Upper lobe of left lung (tissue), 6 donors: ENCODE measurements around the gene SLC8A2. TPM values are rescaled to one million over a fixed set of nuclear protein-coding genes. Genes with fewer than 3 reads are reported as not detected.
A peak's percentile ranks its signal among the peaks of the same experiment; 100 is the strongest.

ENCODE experiments used
- ATAC-seq, 2 donors: fragments of 200-7000 bp; cut with Tn5 transposase; one replicate each; pipeline ENCODE4 v1.9.1; 2022; ENCODE audit warnings: mild to moderate bottlenecking in 2 of 2, moderate library complexity in 2 of 2; ENCODE audit not compliant: low FRiP score in 2 of 2
- DNase-seq, 2 donors: peaks; one replicate each; pipeline ENCODE4 v3.0.0-alpha.2; 2019 to 2020
- H3K27ac ChIP-seq, 4 donors: fragments of 200-600 bp; sonication (generic); one replicate each; pipeline ENCODE4 v1.5.1; 2016 to 2019
- H3K27me3 ChIP-seq, 4 donors: fragments of 200-600 bp; sonication (generic); one replicate each; pipeline ENCODE4 v1.5.1; 2017 to 2019
- H3K36me3 ChIP-seq, 4 donors: fragments of 200-600 bp; sonication (generic); one replicate each; pipeline ENCODE4 v1.5.1; 2016 to 2019
- H3K4me1 ChIP-seq, 4 donors: fragments of 200-600 bp; sonication (generic); one replicate each; pipeline ENCODE4 v1.5.1; 2018 to 2019
- H3K4me3 ChIP-seq, 4 donors: fragments of 200-600 bp; sonication (generic); one replicate each; pipeline ENCODE4 v1.5.1; 2017 to 2019; ENCODE audit warnings: mild to moderate bottlenecking in 2 of 4, moderate library complexity in 1 of 4
- H3K9me3 ChIP-seq, 4 donors: fragments of 200-600 bp; sonication (generic); one replicate each; pipeline ENCODE4 v1.5.1; 2018 to 2019
- CTCF ChIP-seq, 6 experiments: fragments of 450-650 bp in 4 of 6; fragments of 200-600 bp in 2 of 6; sonication (generic) in 2 of 6; IDR thresholded peaks; one replicate each; pipeline ENCODE4 v1.5.1; 2016 to 2019; ENCODE audit warnings: antibody characterized with exemption in 6 of 6
- EP300 ChIP-seq, 4 donors: sonication (generic); formaldehyde crosslinking; IDR thresholded peaks; one replicate each; pipeline ENCODE4 v1.5.1; 2017; ENCODE audit warnings: antibody characterized with exemption in 4 of 4, control low read depth in 2 of 4
- POLR2A ChIP-seq, 4 donors: fragments of 450-650 bp; IDR thresholded peaks; one replicate each; pipeline ENCODE4 v1.5.1; 2016 to 2017; ENCODE audit warnings: antibody characterized with exemption in 4 of 4, mild to moderate bottlenecking in 2 of 4
- POLR2AphosphoS5 ChIP-seq, 2 donors: sonication (generic); formaldehyde crosslinking; IDR thresholded peaks; one replicate each; pipeline ENCODE4 v1.5.1; 2017; ENCODE audit warnings: antibody characterized with exemption in 2 of 2
- WGBS, 2 donors: methylation state at CpG; one replicate each; pipeline ENCODE4 v1.1.5; 2017 to 2018; 5-methylcytosine and 5-hydroxymethylcytosine counted together
- total RNA-seq, 6 donors: library from RNA; depleted of rRNA in 4 of 6; stranded (reverse); fragments of >200 nt in 4 of 6; gene quantifications; one replicate each; pipeline versions ENCODE4 v1.1.0 to v1.2.1, GENCODE V29; 2016 to 2021
- donor health status: DM: no; HTN: no; CAD: no; lungs with moderate emphysema.
- donor health status: DM: no; HTN: yes; CAD: no; lungs with severe emphysema.

The SLC8A2 gene
- total RNA-seq, 6 donors from 2014 or later = 0.11 to 0.64 (median 0.15) TPM; not detected in 3

DNA sequence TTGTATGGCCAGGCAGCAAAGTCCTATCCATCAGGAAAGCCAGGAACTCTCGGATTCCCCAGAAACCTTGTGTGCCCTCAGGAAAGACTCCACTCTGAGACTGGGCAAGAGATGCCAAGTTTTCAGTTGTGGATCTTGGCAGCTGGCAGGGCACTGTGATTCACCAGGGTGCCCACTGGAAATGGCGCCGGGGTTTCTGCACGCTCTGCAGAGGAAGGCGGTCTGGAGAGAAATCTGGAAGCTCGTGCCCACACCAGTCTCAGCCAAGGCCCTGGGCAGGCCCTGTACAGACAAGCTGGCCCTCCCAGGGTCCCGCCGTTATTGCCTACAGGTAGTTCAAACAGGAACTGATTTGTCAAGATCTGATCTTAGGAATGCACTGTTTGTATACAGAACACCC is 38.3 kb upstream of the SLC8A2 start:
- H3K27ac ChIP-seq = peak overlapping the region; percentile 36 to 99 (median 98)
- no peak for DNase-seq
- H3K4me1 ChIP-seq = peaks cover 69 to 82% (median 72%) of the 10 kb centered on the region in 4 donors
- WGBS, 2 donors = 53 to 57% methylated on average over 5 to 8 of the region's 8 CpGs
- ATAC-seq = no peak
- TF ChIP-seq EP300 (IDR thresholded peaks at IDR 0.05) = no peak
- no peak for TF ChIP-seq CTCF (IDR thresholded peaks at IDR 0.05)
- no peak for TF ChIP-seq POLR2A (IDR thresholded peaks at IDR 0.05)
- TF ChIP-seq POLR2AphosphoS5 (IDR thresholded peaks at IDR 0.05) = no peak
- H3K4me3 ChIP-seq = no peak overlapping the region
- H3K27me3 ChIP-seq = no peaks in the 10 kb centered on the region
- H3K9me3 ChIP-seq = no peaks in the 10 kb centered on the region
- peaks cover 0 to 24% (median 4%) of the 10 kb centered on the region in 4 donors for H3K36me3 ChIP-seq

- H3K4me1 ChIP-seq = peaks cover 69 to 82% (median 72%) of the 10 kb centered on the region in 4 donors
- WGBS, 2 donors = 81 to 87% methylated on average over 19 to 20 of the region's 20 CpGs
- H3K27me3 ChIP-seq = no peaks in the 10 kb centered on the region
- H3K4me3 ChIP-seq = no peak overlapping the region
- H3K27ac ChIP-seq = peak overlapping the region in 1 of 4 donors; percentile 99
- no peaks in the 10 kb centered on the region for H3K9me3 ChIP-seq
- peaks cover 0 to 24% (median 4%) of the 10 kb centered on the region in 4 donors for H3K36me3 ChIP-seq
- no peak for ATAC-seq
- DNase-seq = no peak
- no peak for TF ChIP-seq POLR2A (IDR thresholded peaks at IDR 0.05)
- no peak for TF ChIP-seq POLR2AphosphoS5 (IDR thresholded peaks at IDR 0.05)
- no peak for TF ChIP-seq CTCF (IDR thresholded peaks at IDR 0.05)
- no peak for TF ChIP-seq EP300 (IDR thresholded peaks at IDR 0.05)
Measured at GRCh38 chr19:47509170-47509847, 37.6 kb upstream of the SLC8A2 start.

GRCh38 chr19:47508721-47509120 is 37.0 kb upstream of the SLC8A2 start:
- DNase-seq (no peak), ATAC-seq (no peak)
- no peaks in the 10 kb centered on the region for H3K9me3 ChIP-seq
- H3K27me3 ChIP-seq = no peaks in the 10 kb centered on the region
- TF ChIP-seq POLR2A (IDR thresholded peaks at IDR 0.05) (no peak), CTCF (IDR thresholded peaks at IDR 0.05) (no peak), POLR2AphosphoS5 (IDR thresholded peaks at IDR 0.05) (no peak), EP300 (IDR thresholded peaks at IDR 0.05) (no peak)
- no peak overlapping the region for H3K4me3 ChIP-seq
- H3K27ac ChIP-seq = no peak overlapping the region
- H3K4me1 ChIP-seq = peaks cover 69 to 76% (median 70%) of the 10 kb centered on the region in 4 donors
- 91 to 92% methylated on average over 5 of the region's 5 CpGs for WGBS, 2 donors
- H3K36me3 ChIP-seq = peaks cover 0 to 28% (median 7%) of the 10 kb centered on the region in 4 donors

GRCh38 chr19:47507924-47508553 is 36.3 kb upstream of the SLC8A2 start:
- Histone ChIP-seq H3K27me3 (no peaks in the 10 kb centered on the region), H3K36me3 (peaks cover 0 to 35% (median 14%) of the 10 kb centered on the region in 4 donors), H3K27ac (peak overlapping the region in 1 of 4 donors; percentile 25), H3K9me3 (no peaks in the 10 kb centered on the region), H3K4me3 (no peak overlapping the region), H3K4me1 (peaks cover 63 to 70% (median 63%) of the 10 kb centered on the region in 4 donors)
- ATAC-seq (no peak), DNase-seq (no peak)
- 81 to 85% methylated on average over 11 of the region's 11 CpGs for WGBS, 2 donors
- no peak for TF ChIP-seq POLR2AphosphoS5 (IDR thresholded peaks at IDR 0.05)
- TF ChIP-seq EP300 (IDR thresholded peaks at IDR 0.05) = no peak
- TF ChIP-seq CTCF (IDR thresholded peaks at IDR 0.05) = no peak
- no peak for TF ChIP-seq POLR2A (IDR thresholded peaks at IDR 0.05)
